Kidney epithelial cell (primary cell): ENCODE data around the gene BBS7. TPM values are rescaled to one million over a fixed set of nuclear protein-coding genes. Genes with fewer than 3 reads are reported as not detected.
A peak's percentile ranks its signal among the peaks of the same experiment; 100 is the strongest.

Experiments used
- DNase-seq: peaks from one replicate; pipeline ENCODE4 v3.0.0-alpha.2; 2010; ENCODE audit warnings: low read depth
- H3K27me3 ChIP-seq: 2 replicates; pipeline ENCODE4 v1.6.0; 2011; ENCODE audit warnings: low read length; ENCODE audit not compliant: control insufficient read depth, insufficient read depth
- H3K36me3 ChIP-seq: 2 replicates; pipeline ENCODE4 v1.5.1; 2011; ENCODE audit warnings: low read length; ENCODE audit not compliant: control insufficient read depth, insufficient read depth
- H3K4me3 ChIP-seq: 2 replicates; pipeline ENCODE4 v1.5.1; 2011; ENCODE audit warnings: low read depth, mild to moderate bottlenecking, control low read depth, low read length
- total RNA-seq: library from RNA; depleted of rRNA; stranded (reverse); fragments of >200 nt; gene quantifications from 2 replicates; pipeline ENCODE4 v1.2.3, GENCODE V29; 2015
- TF ChIP-seq, protein P1 (sequence below): IDR thresholded peaks from 2 replicates; pipeline ENCODE4 v1.5.1; 2011; ENCODE audit warnings: mild to moderate bottlenecking, moderate library complexity, low read length, control low read depth, inconsistent platforms; ENCODE audit not compliant: insufficient read depth, poor library complexity, severe bottlenecking

The BBS7 gene
- total RNA-seq, 1 donor from 2014 or later, result 31.5 TPM

DNA sequence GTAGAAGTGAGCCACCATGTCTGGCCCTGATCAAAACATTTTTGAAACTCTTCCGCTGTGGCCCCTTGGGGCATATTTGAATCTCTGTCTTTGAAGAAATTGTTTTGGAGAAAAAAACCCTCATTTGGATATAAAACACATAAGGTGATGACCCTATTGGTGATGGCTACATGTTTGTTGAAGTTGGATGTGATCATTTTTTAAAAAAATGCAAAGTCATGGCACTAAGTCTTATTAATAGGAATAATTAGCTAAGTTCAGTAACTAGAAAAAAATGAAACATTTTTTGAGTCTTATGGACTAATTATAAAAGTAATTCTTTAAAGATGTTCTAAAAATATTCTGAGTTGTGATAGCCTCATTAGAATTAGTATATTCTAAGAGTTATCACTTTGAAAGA lies 17.9 kb upstream of the BBS7 start:
- Histone ChIP-seq H3K27me3 (no peaks in the 10 kb centered on the region), H3K4me3 (no peak overlapping the region), H3K36me3 (no peaks in the 10 kb centered on the region)
- no peak for DNase-seq
- TF ChIP-seq, protein P1, sequence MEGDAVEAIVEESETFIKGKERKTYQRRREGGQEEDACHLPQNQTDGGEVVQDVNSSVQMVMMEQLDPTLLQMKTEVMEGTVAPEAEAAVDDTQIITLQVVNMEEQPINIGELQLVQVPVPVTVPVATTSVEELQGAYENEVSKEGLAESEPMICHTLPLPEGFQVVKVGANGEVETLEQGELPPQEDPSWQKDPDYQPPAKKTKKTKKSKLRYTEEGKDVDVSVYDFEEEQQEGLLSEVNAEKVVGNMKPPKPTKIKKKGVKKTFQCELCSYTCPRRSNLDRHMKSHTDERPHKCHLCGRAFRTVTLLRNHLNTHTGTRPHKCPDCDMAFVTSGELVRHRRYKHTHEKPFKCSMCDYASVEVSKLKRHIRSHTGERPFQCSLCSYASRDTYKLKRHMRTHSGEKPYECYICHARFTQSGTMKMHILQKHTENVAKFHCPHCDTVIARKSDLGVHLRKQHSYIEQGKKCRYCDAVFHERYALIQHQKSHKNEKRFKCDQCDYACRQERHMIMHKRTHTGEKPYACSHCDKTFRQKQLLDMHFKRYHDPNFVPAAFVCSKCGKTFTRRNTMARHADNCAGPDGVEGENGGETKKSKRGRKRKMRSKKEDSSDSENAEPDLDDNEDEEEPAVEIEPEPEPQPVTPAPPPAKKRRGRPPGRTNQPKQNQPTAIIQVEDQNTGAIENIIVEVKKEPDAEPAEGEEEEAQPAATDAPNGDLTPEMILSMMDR, result no peak

DNA sequence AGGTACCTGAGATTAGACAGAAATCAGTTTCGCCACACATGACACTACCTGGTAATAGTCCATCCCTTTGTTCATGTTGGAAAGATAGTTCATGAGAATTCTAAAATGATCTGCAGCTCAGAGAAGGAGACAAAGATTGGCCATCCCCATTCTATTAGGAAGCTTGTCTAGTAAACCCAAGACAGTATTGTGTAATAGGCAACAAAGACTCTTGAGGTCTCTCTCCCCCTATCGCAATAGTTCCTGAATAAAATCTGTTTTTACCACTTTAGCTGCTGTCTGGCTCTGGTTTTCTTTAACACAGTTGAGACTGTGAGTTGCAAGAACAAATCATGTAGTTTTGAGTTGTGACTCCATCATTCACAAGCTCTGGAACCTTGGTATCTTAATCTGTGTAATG lies 14.8 kb upstream of the BBS7 start:
- no peak overlapping the region for H3K4me3 ChIP-seq
- TF ChIP-seq, protein P1, result no peak
- no peaks in the 10 kb centered on the region for H3K36me3 ChIP-seq
- no peak for DNase-seq
- no peaks in the 10 kb centered on the region for H3K27me3 ChIP-seq

DNA sequence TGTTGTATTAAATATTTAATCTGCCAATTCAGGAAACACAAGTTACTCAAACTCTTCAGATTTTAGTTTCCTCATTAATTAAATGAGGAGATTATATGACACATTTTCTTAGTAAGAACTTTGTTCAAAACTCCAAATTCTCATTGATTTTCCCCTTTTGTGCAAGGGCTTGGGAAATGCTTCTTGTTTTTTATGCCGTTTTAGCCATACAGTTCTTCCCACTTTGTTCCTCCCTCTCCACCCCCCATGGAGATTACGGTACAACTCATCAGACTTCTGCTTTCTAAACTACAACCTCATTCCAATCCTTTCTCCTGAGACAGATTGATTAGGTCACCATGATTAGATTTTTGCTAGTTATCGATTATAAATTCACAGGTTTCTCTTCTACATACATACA lies 10.9 kb upstream of the BBS7 start:
- Histone ChIP-seq H3K27me3 (no peaks in the 10 kb centered on the region), H3K36me3 (no peaks in the 10 kb centered on the region), H3K4me3 (no peak overlapping the region)
- TF ChIP-seq, protein P1, result no peak
- no peak for DNase-seq

DNA sequence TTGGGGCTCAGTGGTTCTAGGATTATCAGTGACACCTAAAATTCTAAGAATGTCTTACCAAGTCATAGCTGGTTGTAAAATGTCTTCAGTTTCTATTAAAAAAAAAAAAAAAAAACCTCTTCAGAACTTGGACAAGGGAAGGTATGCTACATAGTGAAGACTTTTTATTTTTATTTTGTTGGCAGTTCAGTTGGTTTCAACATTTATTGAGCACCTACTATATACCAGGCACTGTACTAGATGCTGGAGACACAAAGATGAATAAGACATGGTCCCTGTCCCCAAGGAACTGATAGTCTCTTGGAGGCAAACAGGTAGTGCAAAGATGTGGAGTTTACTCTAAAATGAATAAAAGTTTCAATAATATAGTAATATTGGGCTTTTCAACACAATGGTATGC lies 8.9 kb upstream of the BBS7 start:
- no peaks in the 10 kb centered on the region for H3K27me3 ChIP-seq
- no peaks in the 10 kb centered on the region for H3K36me3 ChIP-seq
- TF ChIP-seq, protein P1, result no peak
- no peak overlapping the region for H3K4me3 ChIP-seq
- DNase-seq, result no peak

DNA sequence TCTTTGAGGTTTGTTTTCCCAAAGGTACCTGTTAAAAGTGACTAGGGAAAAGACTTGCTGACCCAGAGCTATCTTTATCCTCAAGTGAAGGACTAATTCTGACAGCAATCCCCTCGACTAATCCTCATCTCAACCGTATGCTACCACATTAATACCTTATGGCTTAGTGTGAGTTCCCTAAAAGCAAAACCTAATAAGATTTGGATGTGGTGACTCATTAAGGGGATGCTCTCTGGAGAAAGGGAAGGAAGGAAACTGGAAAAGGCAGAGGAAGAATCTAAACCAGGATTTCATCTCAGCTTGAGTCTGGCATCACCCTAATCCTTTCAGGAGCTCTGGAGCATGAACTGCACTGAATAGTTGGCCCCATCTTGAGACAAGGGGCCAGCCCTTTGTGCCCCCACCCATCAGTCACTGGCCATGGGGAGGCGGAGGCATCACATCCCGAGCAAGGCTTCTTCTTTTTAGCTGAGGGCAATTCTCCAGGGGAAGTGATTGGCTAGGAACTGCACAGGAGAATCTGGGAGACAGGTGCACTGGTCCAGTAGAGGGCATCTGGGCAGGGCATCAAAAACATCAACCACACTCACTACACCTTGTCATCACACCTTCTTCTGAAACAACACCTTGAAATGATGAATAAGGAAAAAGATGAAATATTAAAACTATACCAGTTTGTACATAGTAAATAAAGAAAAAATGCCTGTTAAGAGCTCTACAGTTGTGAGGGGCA lies 6.9 kb upstream of the BBS7 start:
- H3K4me3 ChIP-seq, result no peak overlapping the region
- H3K27me3 ChIP-seq, result no peaks in the 10 kb centered on the region
- DNase-seq, result no peak
- TF ChIP-seq, protein P1, result peak; percentile 16
- H3K36me3 ChIP-seq, result no peaks in the 10 kb centered on the region

DNA sequence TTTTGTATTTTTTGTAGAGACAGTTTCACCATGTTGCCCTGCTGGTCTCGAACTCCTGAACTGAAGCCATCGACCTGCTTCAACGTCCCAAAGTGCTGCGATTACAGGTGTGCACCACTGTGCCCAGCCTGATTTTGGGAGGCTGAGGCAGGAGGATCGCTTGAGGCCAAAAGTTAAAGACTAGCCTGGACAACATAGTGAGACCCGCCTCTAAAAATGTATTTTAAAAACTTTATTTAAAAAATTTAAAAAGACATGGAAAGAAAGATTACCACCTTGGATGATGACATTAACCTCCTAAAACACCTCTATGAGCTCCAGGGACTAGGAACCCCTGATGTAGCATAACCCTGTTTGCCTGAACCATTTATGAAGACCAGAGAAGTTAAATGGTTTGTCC lies 5.8 kb upstream of the BBS7 start:
- DNase-seq, result no peak
- Histone ChIP-seq H3K36me3 (no peaks in the 10 kb centered on the region), H3K4me3 (no peak overlapping the region), H3K27me3 (no peaks in the 10 kb centered on the region)
- TF ChIP-seq, protein P1, result no peak
